ENCODE data around the gene KIF26A. TPM values are rescaled to one million over a fixed set of nuclear protein-coding genes. Genes with fewer than 3 reads are reported as not detected.

Gene KIF26A
- polyA plus RNA-seq, 1 donor from 2014 or later: 11.2 TPM

GRCh38 chr14:104229534-104230055 lies 91.2 kb downstream of the KIF26A start:
- Histone ChIP-seq H2AFZ (ENCODE audit: low read depth, low read length) (no peak overlapping the region), H3K9me2 (ENCODE audit: insufficient read depth, low read length) (no peaks in the 10 kb centered on the region), H3K4me3 (ENCODE audit: low read length) (no peak overlapping the region), H4K20me1 (ENCODE audit: insufficient read depth) (no peaks in the 10 kb centered on the region), H3K9ac (ENCODE audit: low read length) (no peak overlapping the region), H3K27ac (ENCODE audit: low read length) (no peak overlapping the region), H3K79me2 (replicated peaks; ENCODE audit: insufficient read depth, low read length) (no peaks in the 10 kb centered on the region), H3F3A (ENCODE audit: insufficient read depth, low read length, poor library complexity, severe bottlenecking) (no peaks in the 10 kb centered on the region), H3K4me2 (ENCODE audit: low read length) (no peak overlapping the region), H3K27me3 (ENCODE audit: insufficient read depth, low read depth, low read length) (no peaks in the 10 kb centered on the region), H3K9me3 (ENCODE audit: low read length) (no peaks in the 10 kb centered on the region), H3K36me3 (ENCODE audit: insufficient read depth, low read length) (no peaks in the 10 kb centered on the region)
- TF ChIP-seq, protein P1, sequence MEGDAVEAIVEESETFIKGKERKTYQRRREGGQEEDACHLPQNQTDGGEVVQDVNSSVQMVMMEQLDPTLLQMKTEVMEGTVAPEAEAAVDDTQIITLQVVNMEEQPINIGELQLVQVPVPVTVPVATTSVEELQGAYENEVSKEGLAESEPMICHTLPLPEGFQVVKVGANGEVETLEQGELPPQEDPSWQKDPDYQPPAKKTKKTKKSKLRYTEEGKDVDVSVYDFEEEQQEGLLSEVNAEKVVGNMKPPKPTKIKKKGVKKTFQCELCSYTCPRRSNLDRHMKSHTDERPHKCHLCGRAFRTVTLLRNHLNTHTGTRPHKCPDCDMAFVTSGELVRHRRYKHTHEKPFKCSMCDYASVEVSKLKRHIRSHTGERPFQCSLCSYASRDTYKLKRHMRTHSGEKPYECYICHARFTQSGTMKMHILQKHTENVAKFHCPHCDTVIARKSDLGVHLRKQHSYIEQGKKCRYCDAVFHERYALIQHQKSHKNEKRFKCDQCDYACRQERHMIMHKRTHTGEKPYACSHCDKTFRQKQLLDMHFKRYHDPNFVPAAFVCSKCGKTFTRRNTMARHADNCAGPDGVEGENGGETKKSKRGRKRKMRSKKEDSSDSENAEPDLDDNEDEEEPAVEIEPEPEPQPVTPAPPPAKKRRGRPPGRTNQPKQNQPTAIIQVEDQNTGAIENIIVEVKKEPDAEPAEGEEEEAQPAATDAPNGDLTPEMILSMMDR (IDR thresholded peaks at IDR 0.05; ENCODE audit: poor library complexity, severe bottlenecking): no peak
- TF ChIP-seq SMC3 (conservative IDR thresholded peaks at IDR 0.05; ENCODE audit: poor library complexity) (no peak), EP300 (conservative IDR thresholded peaks at IDR 0.05; ENCODE audit: poor library complexity, severe bottlenecking) (no peak), POLR2AphosphoS5 (IDR thresholded peaks at IDR 0.05) (no peak), EZH2 (IDR thresholded peaks at IDR 0.05; ENCODE audit: borderline replicate concordance, insufficient read depth, low read length, poor library complexity, severe bottlenecking) (no peak), TAF1 (IDR thresholded peaks at IDR 0.05; ENCODE audit: low read depth) (no peak), MXI1 (conservative IDR thresholded peaks at IDR 0.05; ENCODE audit: poor library complexity, severe bottlenecking) (no peak), REST (IDR thresholded peaks at IDR 0.05; ENCODE audit: borderline replicate concordance) (no peak), RAD21 (conservative IDR thresholded peaks at IDR 0.05) (no peak)

DNA sequence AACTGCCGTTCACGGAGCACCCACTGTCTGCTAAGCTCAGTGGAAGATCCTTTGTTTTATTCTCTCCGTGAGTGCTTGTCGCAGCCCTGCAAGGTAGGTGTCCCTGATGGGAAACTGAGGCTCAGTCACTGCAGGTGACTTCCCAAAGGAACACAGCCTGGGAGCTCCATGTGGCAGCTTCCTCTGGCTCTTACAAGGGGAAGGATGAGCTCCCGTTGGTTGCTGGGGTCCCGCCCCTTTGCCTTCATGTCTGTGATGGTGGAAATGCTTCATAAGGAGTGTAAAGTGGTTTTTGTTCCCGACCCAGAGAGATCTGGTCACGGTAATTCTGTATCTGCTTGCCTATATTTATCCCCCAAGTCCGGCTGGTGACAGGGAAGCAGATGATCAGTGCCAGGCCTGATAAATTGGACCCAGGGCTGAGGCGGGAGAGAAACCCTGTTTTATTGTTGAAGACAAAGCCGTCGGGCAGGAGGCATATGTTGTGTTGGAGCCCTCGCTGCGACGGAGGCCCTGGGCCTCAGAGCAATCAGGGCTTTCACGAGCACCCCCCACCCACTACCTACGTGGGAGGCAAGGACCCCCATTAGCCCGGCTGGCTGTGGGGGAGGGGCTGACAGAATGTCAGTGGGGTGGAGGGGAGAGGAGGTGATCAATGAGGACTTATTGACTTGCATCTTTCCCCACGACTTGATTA lies 91.9 kb downstream of the KIF26A start:
- Histone ChIP-seq H3K4me3 (ENCODE audit: low read length) (no peak overlapping the region), H3K36me3 (ENCODE audit: insufficient read depth, low read length) (no peaks in the 10 kb centered on the region), H3K9ac (ENCODE audit: low read length) (no peak overlapping the region), H3K27ac (ENCODE audit: low read length) (no peak overlapping the region), H3K4me2 (ENCODE audit: low read length) (no peak overlapping the region), H3K9me3 (ENCODE audit: low read length) (no peaks in the 10 kb centered on the region), H2AFZ (ENCODE audit: low read depth, low read length) (no peak overlapping the region), H3K9me2 (ENCODE audit: insufficient read depth, low read length) (no peaks in the 10 kb centered on the region), H3F3A (ENCODE audit: insufficient read depth, low read length, poor library complexity, severe bottlenecking) (no peaks in the 10 kb centered on the region), H3K79me2 (replicated peaks; ENCODE audit: insufficient read depth, low read length) (no peaks in the 10 kb centered on the region), H3K27me3 (ENCODE audit: insufficient read depth, low read depth, low read length) (no peaks in the 10 kb centered on the region), H4K20me1 (ENCODE audit: insufficient read depth) (no peaks in the 10 kb centered on the region)
- TF ChIP-seq, protein P1 (IDR thresholded peaks at IDR 0.05; ENCODE audit: poor library complexity, severe bottlenecking): no peak
- TF ChIP-seq POLR2AphosphoS5 (IDR thresholded peaks at IDR 0.05) (no peak), RAD21 (conservative IDR thresholded peaks at IDR 0.05) (no peak), REST (IDR thresholded peaks at IDR 0.05; ENCODE audit: borderline replicate concordance) (no peak), EZH2 (IDR thresholded peaks at IDR 0.05; ENCODE audit: borderline replicate concordance, insufficient read depth, low read length, poor library complexity, severe bottlenecking) (no peak), EP300 (conservative IDR thresholded peaks at IDR 0.05; ENCODE audit: poor library complexity, severe bottlenecking) (no peak), TAF1 (IDR thresholded peaks at IDR 0.05; ENCODE audit: low read depth) (no peak), MXI1 (conservative IDR thresholded peaks at IDR 0.05; ENCODE audit: poor library complexity, severe bottlenecking) (no peak), SMC3 (conservative IDR thresholded peaks at IDR 0.05; ENCODE audit: poor library complexity) (no peak)
